Measurements from ENCODE around the gene S100PBP.

- TF ChIP-seq POLR2A (IDR thresholded peaks at IDR 0.05; ENCODE audit: low read depth, low read length): no peak
- no peak for TF ChIP-seq CTCF (IDR thresholded peaks at IDR 0.05 in 2 of 3, conservative IDR thresholded peaks at IDR 0.05 in 1 of 3; ENCODE audit: control insufficient read depth in 2 of 3, extremely low read depth in 1 of 3, insufficient read depth in 1 of 3, low read depth in 3 of 3, low read length in 3 of 3)
Observed at GRCh38 chr1:32863881-32864245, 46.4 kb downstream of the S100PBP start.

All from GM12878 (cell line).